GM18517 (cell line): ENCODE measurements around the gene ARHGEF7.

Experiments
- ATAC-seq: cut with Tn5 transposase; IDR thresholded peaks from one replicate; pipeline ENCODE4 v1.9.1; 2021; ENCODE audit warnings: mild to moderate bottlenecking, moderate library complexity; ENCODE audit not compliant: unreplicated experiment

Gene ARHGEF7

GRCh38 chr13:111099290-111099689 lies 15.8 kb upstream of the ARHGEF7 start:
- no peak for ATAC-seq

GRCh38 chr13:111110054-111110453 lies 5.1 kb upstream of the ARHGEF7 start:
- no peak for ATAC-seq

GRCh38 chr13:111111376-111111937 lies 3.7 kb upstream of the ARHGEF7 start:
- no peak for ATAC-seq

GRCh38 chr13:111112196-111112595 lies 2.9 kb upstream of the ARHGEF7 start:
- ATAC-seq: no peak

GRCh38 chr13:111114362-111115060 lies 599 bp upstream of the ARHGEF7 start:
- ATAC-seq: no peak

- no peak for ATAC-seq
Measured at GRCh38 chr13:111115965-111116521, 933 bp downstream of the ARHGEF7 start.

- ATAC-seq: no peak
Measured at GRCh38 chr13:111116856-111117255, 1.7 kb downstream of the ARHGEF7 start.

GRCh38 chr13:111117289-111117688 lies 2.2 kb downstream of the ARHGEF7 start:
- no peak for ATAC-seq

- ATAC-seq: no peak
Measured at GRCh38 chr13:111117961-111118360, 2.9 kb downstream of the ARHGEF7 start.

- ATAC-seq: no peak
Measured at GRCh38 chr13:111118898-111119607, 3.9 kb downstream of the ARHGEF7 start.

- ATAC-seq: no peak
Measured at GRCh38 chr13:111119966-111120365, 4.9 kb downstream of the ARHGEF7 start.

- no peak for ATAC-seq
Measured at GRCh38 chr13:111120422-111120821, 5.3 kb downstream of the ARHGEF7 start.

- no peak for ATAC-seq
Measured at GRCh38 chr13:111120913-111121312, 5.8 kb downstream of the ARHGEF7 start.

GRCh38 chr13:111121506-111121905 lies 6.4 kb downstream of the ARHGEF7 start:
- no peak for ATAC-seq

GRCh38 chr13:111122056-111122455 lies 6.9 kb downstream of the ARHGEF7 start:
- ATAC-seq: no peak

- no peak for ATAC-seq
Measured at GRCh38 chr13:111122631-111123030, 7.5 kb downstream of the ARHGEF7 start.

GRCh38 chr13:111123221-111123620 lies 8.1 kb downstream of the ARHGEF7 start:
- ATAC-seq: no peak

- ATAC-seq: no peak
Measured at GRCh38 chr13:111123649-111124048, 8.5 kb downstream of the ARHGEF7 start.

GRCh38 chr13:111126509-111126908 lies 11.4 kb downstream of the ARHGEF7 start:
- ATAC-seq: no peak

- peak; percentile 100 for ATAC-seq
Measured at GRCh38 chr13:111129465-111130115, 14.5 kb downstream of the ARHGEF7 start.

GRCh38 chr13:111130116-111130508 lies 15.0 kb downstream of the ARHGEF7 start:
- ATAC-seq: no peak
